H9 (cell line): Measurements from ENCODE around the gene SPTBN1. TPM values are rescaled to one million over a fixed set of nuclear protein-coding genes. Genes with fewer than 3 reads are reported as not detected.

Experiments
- DNase-seq: peaks from one replicate; pipeline ENCODE4 v3.0.0-alpha.2; 2017
- H2AFZ ChIP-seq: one replicate; pipeline ENCODE4 v1.6.1; 2013; ENCODE audit warnings: mild to moderate bottlenecking, low read length, control low read depth, moderate library complexity
- H2AK5ac ChIP-seq: 2 replicates; pipeline ENCODE4 v1.6.1; 2013; ENCODE audit warnings: low read length, control low read depth, mixed read lengths; ENCODE audit not compliant: insufficient read length
- H2BK120ac ChIP-seq: one replicate; pipeline ENCODE4 v1.6.1; 2013; ENCODE audit warnings: low read depth, mild to moderate bottlenecking, low read length, control low read depth, inconsistent platforms; ENCODE audit not compliant: poor library complexity, severe bottlenecking
- H2BK12ac ChIP-seq: 2 replicates; pipeline ENCODE4 v1.6.1; 2013; ENCODE audit warnings: low read length, control low read depth, mixed read lengths, low read depth; ENCODE audit not compliant: insufficient read length
- H2BK15ac ChIP-seq: 2 replicates; pipeline ENCODE4 v1.6.1; 2013; ENCODE audit warnings: low read depth, low read length, control low read depth
- H2BK20ac ChIP-seq: one replicate; pipeline ENCODE4 v1.6.1; 2013; ENCODE audit warnings: low read depth, mild to moderate bottlenecking, low read length, control low read depth, inconsistent platforms; ENCODE audit not compliant: poor library complexity, severe bottlenecking
- H2BK5ac ChIP-seq: 2 replicates; pipeline ENCODE4 v1.6.1; 2013; ENCODE audit warnings: low read length, control low read depth, mixed read lengths; ENCODE audit not compliant: insufficient read length
- H3K14ac ChIP-seq: 2 replicates; pipeline ENCODE4 v1.6.1; 2013; ENCODE audit warnings: low read length, control low read depth; ENCODE audit not compliant: insufficient read depth
- H3K18ac ChIP-seq: 2 replicates; pipeline ENCODE4 v1.6.1; 2013; ENCODE audit warnings: low read depth, mild to moderate bottlenecking, mixed read lengths, low read length, control low read depth; ENCODE audit not compliant: insufficient read length
- H3K23ac ChIP-seq: 2 replicates; pipeline ENCODE4 v1.6.1; 2013; ENCODE audit warnings: low read length, control low read depth, mixed read lengths, low read depth; ENCODE audit not compliant: insufficient read length
- H3K23me2 ChIP-seq: 2 replicates; pipeline ENCODE4 v1.6.1; 2013; ENCODE audit warnings: low read depth, mild to moderate bottlenecking, mixed read lengths, low read length, control low read depth; ENCODE audit not compliant: insufficient read length, poor library complexity, severe bottlenecking
- H3K27ac ChIP-seq: 2 replicates; pipeline ENCODE4 v1.5.1; 2013; ENCODE audit warnings: low read length, control low read depth, mixed read lengths, low read depth; ENCODE audit not compliant: insufficient read length
- H3K27me3 ChIP-seq: 2 replicates; pipeline ENCODE4 v1.6.1; 2013; ENCODE audit warnings: low read length, control low read depth, inconsistent platforms; ENCODE audit not compliant: insufficient read depth
- H3K4ac ChIP-seq: 2 replicates; pipeline ENCODE4 v1.6.1; 2013; ENCODE audit warnings: low read depth, mild to moderate bottlenecking, control low read depth, inconsistent platforms, low read length, moderate library complexity
- H3K4me1 ChIP-seq: 2 replicates; pipeline ENCODE4 v1.6.1; 2013; ENCODE audit warnings: low read length, control low read depth, inconsistent platforms; ENCODE audit not compliant: insufficient read depth
- H3K4me2 ChIP-seq: 2 replicates; pipeline ENCODE4 v1.6.1; 2013; ENCODE audit warnings: low read length, control low read depth, mixed read lengths; ENCODE audit not compliant: insufficient read length, insufficient read depth
- H3K56ac ChIP-seq: 2 replicates; pipeline ENCODE4 v1.6.1; 2013; ENCODE audit warnings: low read depth, mild to moderate bottlenecking, mixed read lengths, low read length, control low read depth; ENCODE audit not compliant: insufficient read length
- H3K79me1 ChIP-seq: 2 replicates; pipeline ENCODE4 v1.6.1; 2013; ENCODE audit warnings: low read depth, mild to moderate bottlenecking, moderate library complexity, low read length, control low read depth, inconsistent platforms; ENCODE audit not compliant: insufficient read depth, poor library complexity, severe bottlenecking
- H3K79me2 ChIP-seq: 2 replicates; pipeline ENCODE4 v1.6.1; 2013; ENCODE audit warnings: low read length, control low read depth, inconsistent platforms; ENCODE audit not compliant: insufficient read depth
- H3K9ac ChIP-seq: 2 replicates; pipeline ENCODE4 v1.6.1; 2013; ENCODE audit warnings: low read length, control low read depth, mixed read lengths; ENCODE audit not compliant: insufficient read length; ENCODE audit errors: extremely low read depth
- H3K9me3 ChIP-seq: one replicate; pipeline ENCODE4 v1.6.1; 2013; ENCODE audit warnings: low read depth, low read length, inconsistent platforms; ENCODE audit not compliant: control insufficient read depth
- H3T11ph ChIP-seq: one replicate; pipeline ENCODE4 v1.6.1; 2013; ENCODE audit warnings: mild to moderate bottlenecking, low read length, control low read depth, inconsistent platforms
- H4K20me1 ChIP-seq: one replicate; pipeline ENCODE4 v1.6.1; 2013; ENCODE audit not compliant: control insufficient read depth, insufficient read length, insufficient read depth
- H4K5ac ChIP-seq: 2 replicates; pipeline ENCODE4 v1.6.1; 2013; ENCODE audit warnings: low read depth, mild to moderate bottlenecking, mixed read lengths, low read length, control low read depth; ENCODE audit not compliant: insufficient read length
- H4K8ac ChIP-seq: replicated peaks from 2 replicates; pipeline ENCODE4 v1.6.1; 2013; ENCODE audit warnings: low read length, control low read depth, mixed read lengths, low read depth; ENCODE audit not compliant: insufficient read length
- H4K91ac ChIP-seq: 2 replicates; pipeline ENCODE4 v1.6.1; 2013; ENCODE audit warnings: low read depth, mild to moderate bottlenecking, moderate library complexity, mixed read lengths, low read length, control low read depth; ENCODE audit not compliant: insufficient read length
- H3K27ac Mint-ChIP-seq, 3 experiments: 2 replicates in 2 of 3; 3 replicates in 1 of 3; pipeline ENCODE4 v1.8.0; 2020 to 2021; ENCODE audit warnings: mixed read lengths in 3 of 3, mild to moderate bottlenecking in 1 of 3, moderate library complexity in 1 of 3
- H3K27me3 Mint-ChIP-seq: 2 replicates; pipeline ENCODE4 v1.8.0; 2021; ENCODE audit warnings: low read depth, mild to moderate bottlenecking, moderate library complexity, mixed read lengths
- H3K36me3 Mint-ChIP-seq, 3 experiments: 2 replicates in 2 of 3; 3 replicates in 1 of 3; pipeline ENCODE4 v1.8.0; 2020 to 2021; ENCODE audit warnings: low read depth in 3 of 3, mixed read lengths in 3 of 3; ENCODE audit not compliant: insufficient read depth in 1 of 3
- H3K4me1 Mint-ChIP-seq, 2 experiments: 2 replicates each; pipeline ENCODE4 v1.8.0; 2020; ENCODE audit warnings: mixed read lengths in 2 of 2
- H3K4me3 Mint-ChIP-seq, 2 experiments: 2 replicates in 1 of 2; 3 replicates in 1 of 2; pipeline ENCODE4 v1.8.0; 2020 to 2021; ENCODE audit warnings: mild to moderate bottlenecking in 2 of 2, mixed read lengths in 2 of 2, moderate library complexity in 1 of 2
- H3K9me3 Mint-ChIP-seq, 2 experiments: 2 replicates in 1 of 2; 3 replicates in 1 of 2; pipeline ENCODE4 v1.8.0; 2020; ENCODE audit warnings: mild to moderate bottlenecking in 2 of 2, mixed read lengths in 2 of 2, moderate library complexity in 1 of 2
- whole genome bisulfite sequencing: extraction: QIAGEN DNeasy Blood & Tissue Kit; methylation state at CpG from one replicate; pipeline ENCODE4 v1.1.7; 2013; ENCODE audit warnings: missing lambda C conversion rate, low lambda C conversion rate, mixed read lengths; ENCODE audit not compliant: insufficient read length; ENCODE audit errors: extremely low coverage; 5-methylcytosine and 5-hydroxymethylcytosine counted together
- total RNA-seq: library from RNA; stranded (reverse); gene quantifications from 2 replicates; pipeline ENCODE4 v1.2.1, GENCODE V29; 2021
- TF ChIP-seq, protein P1 (sequence below): fragments of 200-600 bp; sonication (generic); conservative IDR thresholded peaks from 3 replicates; pipeline ENCODE4 v1.8.0; 2021; ENCODE audit warnings: antibody characterized with exemption, mild to moderate bottlenecking

Gene SPTBN1
- total RNA-seq, 1 experiment from 2014 or later = 164 TPM

DNA sequence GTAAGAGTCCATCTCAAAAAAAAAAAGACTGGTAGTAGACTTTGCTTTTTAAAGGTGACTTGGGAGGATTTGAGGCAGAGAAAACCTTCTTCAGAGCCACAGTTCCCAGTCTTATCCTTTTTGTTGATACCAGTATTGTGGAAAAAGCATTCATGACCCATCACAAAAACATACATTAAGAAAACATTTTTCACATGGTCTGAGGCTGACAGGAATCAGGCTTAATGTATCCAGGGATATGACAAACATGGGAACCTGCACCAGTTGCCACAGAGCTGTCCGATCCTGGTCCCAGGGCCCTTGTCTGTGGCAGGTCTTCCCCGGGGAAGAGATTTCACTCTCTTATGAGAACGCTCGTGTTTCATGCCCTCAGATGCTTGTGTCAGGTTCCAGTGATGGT, 21.8 kb downstream of the SPTBN1 start:
- Histone ChIP-seq H2BK120ac (no peak overlapping the region), H4K8ac (no peak overlapping the region), H4K20me1 (no peaks in the 10 kb centered on the region), H2BK12ac (no peak overlapping the region), H3K79me1 (no peaks in the 10 kb centered on the region), H2AK5ac (no peak overlapping the region), H3T11ph (no peak overlapping the region), H3K18ac (no peak overlapping the region), H3K23ac (no peak overlapping the region), H4K5ac (no peak overlapping the region), H3K27ac (no peak overlapping the region), H3K4me1 (no peaks in the 10 kb centered on the region), H3K4me2 (no peak overlapping the region), H2BK5ac (no peak overlapping the region), H3K4ac (no peak overlapping the region), H2BK15ac (no peak overlapping the region), H4K91ac (no peak overlapping the region), H3K14ac (no peak overlapping the region), H3K9ac (no peak overlapping the region), H3K27me3 (no peaks in the 10 kb centered on the region), H3K79me2 (peaks cover 2% of the 10 kb centered on the region; the same call in 1 of the 2 replicates), H2AFZ (no peak overlapping the region), H3K23me2 (no peaks in the 10 kb centered on the region), H2BK20ac (no peak overlapping the region), H3K56ac (no peak overlapping the region), H3K9me3 (no peaks in the 10 kb centered on the region)
- TF ChIP-seq, protein P1, sequence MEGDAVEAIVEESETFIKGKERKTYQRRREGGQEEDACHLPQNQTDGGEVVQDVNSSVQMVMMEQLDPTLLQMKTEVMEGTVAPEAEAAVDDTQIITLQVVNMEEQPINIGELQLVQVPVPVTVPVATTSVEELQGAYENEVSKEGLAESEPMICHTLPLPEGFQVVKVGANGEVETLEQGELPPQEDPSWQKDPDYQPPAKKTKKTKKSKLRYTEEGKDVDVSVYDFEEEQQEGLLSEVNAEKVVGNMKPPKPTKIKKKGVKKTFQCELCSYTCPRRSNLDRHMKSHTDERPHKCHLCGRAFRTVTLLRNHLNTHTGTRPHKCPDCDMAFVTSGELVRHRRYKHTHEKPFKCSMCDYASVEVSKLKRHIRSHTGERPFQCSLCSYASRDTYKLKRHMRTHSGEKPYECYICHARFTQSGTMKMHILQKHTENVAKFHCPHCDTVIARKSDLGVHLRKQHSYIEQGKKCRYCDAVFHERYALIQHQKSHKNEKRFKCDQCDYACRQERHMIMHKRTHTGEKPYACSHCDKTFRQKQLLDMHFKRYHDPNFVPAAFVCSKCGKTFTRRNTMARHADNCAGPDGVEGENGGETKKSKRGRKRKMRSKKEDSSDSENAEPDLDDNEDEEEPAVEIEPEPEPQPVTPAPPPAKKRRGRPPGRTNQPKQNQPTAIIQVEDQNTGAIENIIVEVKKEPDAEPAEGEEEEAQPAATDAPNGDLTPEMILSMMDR = no peak
- H3K36me3 Mint-ChIP-seq = no peaks in the 10 kb centered on the region; a peak in 1 of 7 replicates
- H3K27me3 Mint-ChIP-seq = no peaks in the 10 kb centered on the region
- WGBS = no CpG with 5 or more reads among the region's 4 CpGs
- peaks cover 5 to 14% of the 10 kb centered on the region in 2 experiments; a peak in 3 of 4 replicates for H3K4me1 Mint-ChIP-seq
- no peak overlapping the region for H3K27ac Mint-ChIP-seq
- DNase-seq = no peak
- no peaks in the 10 kb centered on the region for H3K9me3 Mint-ChIP-seq
- H3K4me3 Mint-ChIP-seq = no peak overlapping the region
